Kasumi-1 (cell line): ENCODE results near the gene CCR6.
"Not testable (repeated sequence)": the region's sequence is repeated elsewhere in the genome, so short reads cannot be mapped to it uniquely, and the experiment has no call there.

Experiments
- DNase-seq, 2 experiments: peaks; one replicate each; lab custom pipeline; 2025; lab: John Stamatoyannopoulos, UW

The CCR6 gene

DNA sequence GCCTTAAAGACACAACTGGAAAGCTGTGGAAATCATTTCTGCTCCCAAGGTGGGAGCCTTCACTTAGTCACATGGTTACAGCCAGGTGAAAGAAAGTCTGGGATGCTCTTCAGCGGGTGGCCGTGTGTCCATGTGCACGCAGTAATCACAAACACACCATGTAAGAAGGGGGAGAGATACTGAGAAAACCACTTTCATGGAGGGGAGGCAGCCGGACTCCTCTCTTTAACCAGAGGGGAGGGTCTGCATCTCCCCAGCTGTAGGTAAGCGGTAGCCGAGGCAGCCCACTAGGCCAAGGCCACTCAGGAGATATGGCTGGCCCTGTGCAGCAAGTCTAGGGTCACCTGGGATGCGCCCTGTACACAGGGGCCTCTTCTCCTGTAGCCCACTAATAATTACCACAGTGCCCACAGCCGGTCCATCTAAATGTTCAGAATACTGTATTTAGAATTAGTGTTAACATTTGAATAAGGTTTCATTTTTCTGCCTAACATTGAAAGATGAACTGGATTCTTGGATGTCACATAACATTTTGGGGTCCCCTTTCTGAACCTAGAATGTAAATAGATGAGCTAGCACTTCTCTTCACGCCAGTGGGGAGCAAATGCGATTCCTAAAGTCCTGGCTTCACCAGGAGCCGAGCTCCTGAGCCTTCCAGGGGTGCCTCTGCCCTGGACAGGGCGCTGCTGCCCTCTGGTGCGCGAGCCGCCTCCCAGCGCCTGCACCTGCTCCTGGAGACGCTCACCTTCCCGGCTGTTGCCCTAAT is 19.0 kb downstream of the CCR6 start:
- peak in 1 of 2 experiments; percentile 28 for DNase-seq

DNA sequence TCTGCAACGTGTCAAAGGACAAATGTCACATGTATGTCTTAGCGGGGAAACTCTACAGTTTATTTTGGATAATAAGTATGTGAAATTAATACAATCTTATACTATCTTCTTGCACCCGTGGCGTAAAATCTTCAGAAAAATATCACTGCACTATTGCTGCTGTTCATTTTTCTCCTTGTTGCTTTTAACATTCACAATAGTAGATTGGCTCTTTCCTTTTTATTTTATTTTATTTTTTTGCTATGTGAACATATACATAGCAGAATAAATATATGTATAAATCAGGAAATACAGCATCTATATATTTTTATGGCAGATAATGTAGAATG is 19.5 kb downstream of the CCR6 start:
- DNase-seq, result peak in 1 of 2 experiments; percentile 32

DNA sequence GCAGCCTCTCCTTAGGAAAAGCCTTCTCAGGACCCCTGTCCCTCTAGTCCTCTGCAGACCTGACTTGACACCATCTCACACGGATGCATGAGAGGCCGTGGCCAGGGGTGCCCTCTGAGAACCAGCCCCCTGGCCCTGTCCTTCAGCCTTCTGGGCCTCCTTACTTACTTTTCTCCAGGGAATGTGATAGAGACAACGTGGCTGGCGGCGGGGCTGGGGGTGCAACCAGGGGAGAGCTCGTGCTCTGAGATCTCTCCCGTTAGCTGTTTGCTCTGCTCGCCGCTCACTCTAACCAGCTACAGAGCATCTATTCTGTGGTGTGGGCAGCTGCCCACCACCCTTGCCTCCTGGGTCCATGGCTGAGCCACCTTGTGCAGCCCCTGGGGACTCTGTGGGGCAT is 20.1 kb downstream of the CCR6 start:
- DNase-seq, result no peak

DNA sequence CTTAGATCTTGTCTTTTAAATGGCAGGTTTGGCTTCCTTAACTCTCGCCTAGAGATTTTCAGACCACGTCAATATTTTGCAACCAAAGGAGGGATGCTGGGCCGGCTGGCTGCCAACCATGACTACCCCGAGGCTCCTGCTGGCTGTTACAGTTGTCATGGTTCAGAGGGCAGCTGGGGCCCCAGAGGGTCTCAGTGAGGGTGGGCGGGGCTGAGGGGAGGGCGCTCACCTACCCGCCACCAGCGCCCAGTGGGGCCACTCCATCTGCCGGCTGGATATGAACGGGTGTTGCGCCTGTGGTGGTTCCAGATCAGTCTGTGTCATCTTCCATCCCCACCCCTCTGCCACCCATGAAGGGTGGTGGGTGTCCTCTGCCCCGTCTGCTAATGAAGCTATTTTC is 22.6 kb downstream of the CCR6 start:
- DNase-seq, result no peak

DNA sequence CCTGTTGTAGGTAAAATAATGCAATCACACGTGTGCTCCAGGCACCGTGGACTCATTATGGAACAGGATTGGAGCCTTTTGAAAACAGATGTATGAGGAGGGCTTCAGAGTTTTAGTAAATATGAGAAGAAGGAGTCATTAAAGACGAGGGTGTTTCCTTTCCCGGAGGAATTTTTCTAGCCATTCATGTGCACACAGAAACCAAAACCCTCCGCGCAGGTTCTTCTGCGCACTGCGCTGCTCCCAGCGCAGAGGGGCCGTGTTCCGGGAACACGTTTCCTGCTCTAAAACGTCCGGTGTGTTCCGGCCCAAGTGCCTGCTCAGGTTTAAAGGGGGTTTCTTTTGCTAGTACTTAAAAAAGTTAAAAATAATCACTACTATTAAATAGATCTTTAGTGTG is 23.2 kb downstream of the CCR6 start:
- no peak for DNase-seq

DNA sequence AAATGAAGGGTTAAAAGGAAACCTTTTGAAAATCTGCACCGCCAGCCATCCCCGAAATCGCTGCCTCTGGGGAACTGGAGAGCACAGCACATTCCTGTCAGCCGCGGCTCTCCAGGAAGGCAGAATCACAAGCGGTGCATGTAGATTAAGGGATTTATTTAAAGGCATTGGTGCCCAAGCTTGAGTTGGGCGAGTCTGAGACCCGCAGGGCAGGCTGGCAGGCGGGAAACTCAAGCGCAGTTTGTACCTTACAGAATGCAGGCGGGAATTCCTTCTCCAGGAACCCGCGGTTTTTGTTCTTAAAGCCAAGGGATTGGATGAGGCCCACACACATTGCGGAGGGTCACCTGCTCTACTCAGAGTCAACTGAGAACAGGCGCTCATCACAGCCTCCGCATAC is 24.1 kb downstream of the CCR6 start:
- no peak for DNase-seq

DNA sequence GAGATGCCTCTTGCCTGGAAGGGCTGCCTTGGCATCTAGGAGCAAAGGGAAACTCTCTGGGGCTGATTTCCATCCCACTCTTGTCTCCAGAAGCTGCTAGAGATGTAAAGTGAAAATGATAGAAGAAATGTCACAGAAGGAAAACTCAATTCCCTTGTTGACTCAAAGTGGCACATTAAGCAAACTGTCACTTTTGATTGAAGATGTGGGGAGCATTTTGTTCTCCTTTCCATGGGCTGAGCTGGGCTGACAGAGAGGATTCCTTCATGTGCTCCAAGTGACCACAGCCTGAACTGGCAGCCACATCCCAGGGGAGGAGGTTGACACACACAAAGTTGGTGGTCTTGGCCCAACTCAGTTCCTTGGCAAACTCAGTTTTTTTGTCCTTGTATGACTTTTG is 25.1 kb downstream of the CCR6 start:
- DNase-seq, result no peak

DNA sequence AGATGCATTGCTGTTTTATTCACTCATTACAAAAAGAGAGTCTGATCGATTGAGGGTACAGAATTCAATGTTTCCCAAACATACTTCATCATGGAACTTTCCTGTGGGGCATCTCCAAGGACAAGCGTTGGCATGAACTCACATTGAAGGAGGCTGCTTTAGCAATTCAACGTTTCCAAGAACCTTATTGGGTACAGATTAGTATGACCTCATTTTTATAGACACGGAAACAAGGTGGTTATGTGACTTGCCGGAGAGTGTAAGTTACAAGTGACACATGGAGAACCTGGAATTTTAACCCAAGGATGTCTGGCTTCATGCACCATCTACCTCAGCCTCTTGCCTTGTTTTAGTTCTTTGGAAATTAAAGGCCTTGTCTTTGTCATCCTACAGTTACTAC is 26.1 kb downstream of the CCR6 start:
- DNase-seq, result no peak

DNA sequence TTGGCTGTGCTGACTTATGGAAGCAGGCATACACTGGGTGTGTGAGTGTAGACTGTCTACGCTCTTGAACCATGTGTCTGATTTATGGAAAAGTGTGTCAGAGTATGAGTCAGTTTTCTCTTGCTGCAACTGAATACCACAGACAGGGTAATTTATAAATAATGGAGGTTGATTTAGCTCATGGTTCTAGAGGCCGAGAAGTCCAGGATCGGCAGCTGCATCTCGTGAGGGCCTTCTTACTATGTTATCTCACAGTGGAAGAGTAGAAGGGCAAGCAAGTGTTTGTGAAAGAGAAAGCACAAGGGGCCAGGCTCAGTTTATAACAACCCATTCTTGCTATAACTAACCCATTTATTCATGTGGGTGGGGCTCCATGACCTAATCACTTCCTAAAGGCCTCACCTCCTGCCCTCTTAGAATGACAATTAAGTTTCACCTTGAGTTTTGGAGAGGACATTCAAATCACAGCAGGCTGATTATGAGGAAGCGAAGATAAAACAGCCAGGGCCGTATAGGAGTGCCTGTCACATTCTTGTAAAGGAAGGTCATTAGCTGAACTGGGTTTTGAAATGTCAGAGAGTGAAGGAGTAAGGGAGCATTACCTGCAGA is 28.1 kb downstream of the CCR6 start:
- no peak for DNase-seq

DNA sequence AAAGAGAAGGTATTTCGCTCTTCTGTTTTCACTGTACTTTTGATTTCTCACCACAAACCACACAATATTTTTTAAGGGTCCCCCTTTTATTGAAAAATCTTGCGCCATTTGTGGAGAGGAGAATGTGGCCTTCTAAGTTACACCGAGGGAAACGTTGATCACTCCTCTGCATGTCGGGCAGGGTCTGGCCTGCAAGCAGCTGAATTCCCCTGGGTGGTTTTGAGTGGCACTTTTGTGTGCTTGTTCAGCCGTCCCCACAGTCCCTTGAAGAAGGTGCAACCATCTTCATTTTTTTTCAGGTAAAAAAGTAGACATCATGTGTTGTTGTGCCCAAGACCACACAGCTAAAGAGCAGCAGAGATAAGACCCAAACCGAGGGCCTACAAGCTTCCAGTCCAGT is 28.8 kb downstream of the CCR6 start:
- no peak for DNase-seq

DNA sequence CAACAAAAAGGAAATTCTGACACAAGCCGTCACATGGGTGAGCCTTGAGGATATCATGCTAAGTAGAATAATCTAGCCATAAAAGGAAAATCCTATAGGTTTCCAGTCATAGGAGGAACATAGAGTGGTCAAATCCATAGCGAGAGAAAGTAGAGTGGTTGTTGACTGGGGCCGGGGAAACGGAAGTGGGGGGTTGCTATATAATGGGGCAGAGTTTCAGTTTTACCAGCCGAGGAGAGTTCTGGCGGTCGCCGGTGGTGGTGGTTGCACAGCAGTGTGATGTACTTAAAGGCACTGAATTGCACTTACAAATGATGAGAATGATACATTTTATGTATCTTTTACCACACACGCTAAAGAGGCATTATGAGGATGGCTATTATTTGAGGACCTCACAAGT is 30.0 kb downstream of the CCR6 start:
- no peak for DNase-seq

DNA sequence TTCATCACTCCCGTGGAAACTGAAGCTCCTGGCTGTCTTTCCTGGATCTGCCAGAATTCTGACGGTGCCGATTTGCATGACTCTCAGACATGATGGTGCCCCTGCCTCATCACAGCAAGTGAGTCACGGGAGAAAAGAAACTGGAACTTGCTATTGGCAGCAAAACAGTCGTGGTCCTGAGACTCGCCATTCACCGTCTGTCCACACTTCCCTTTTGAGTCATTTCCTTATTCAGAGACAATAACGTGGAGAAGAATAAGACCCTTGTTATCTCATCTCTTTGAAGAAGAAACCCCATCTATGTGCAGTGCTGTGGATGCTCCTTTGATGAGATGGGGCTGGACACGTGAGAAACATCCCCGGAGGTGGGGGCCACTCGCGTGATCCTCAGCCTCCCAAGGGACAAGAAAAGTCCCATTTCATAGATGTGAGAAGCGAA is 30.6 kb downstream of the CCR6 start:
- peak; percentile 16 to 18 for DNase-seq

DNA sequence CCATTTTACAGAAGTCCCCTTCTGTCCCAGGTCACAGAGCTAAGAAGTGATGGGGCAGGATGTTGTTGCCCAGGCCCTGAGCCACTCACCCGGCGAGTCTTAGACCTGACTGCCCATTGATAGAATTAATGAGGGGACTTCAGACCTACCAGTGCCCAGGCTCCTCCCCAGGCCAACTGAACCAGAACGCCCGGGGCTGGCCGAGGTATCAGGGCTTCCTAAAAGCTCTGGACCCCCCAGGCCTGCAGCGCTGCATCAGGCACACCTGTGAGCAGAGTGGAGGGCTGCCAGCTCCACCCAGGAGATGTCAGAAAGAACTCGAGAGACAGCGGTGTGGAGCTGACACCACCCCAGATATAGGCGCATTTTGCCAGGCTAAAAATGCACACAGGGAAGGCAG is 31.4 kb downstream of the CCR6 start:
- DNase-seq, result no peak

DNA sequence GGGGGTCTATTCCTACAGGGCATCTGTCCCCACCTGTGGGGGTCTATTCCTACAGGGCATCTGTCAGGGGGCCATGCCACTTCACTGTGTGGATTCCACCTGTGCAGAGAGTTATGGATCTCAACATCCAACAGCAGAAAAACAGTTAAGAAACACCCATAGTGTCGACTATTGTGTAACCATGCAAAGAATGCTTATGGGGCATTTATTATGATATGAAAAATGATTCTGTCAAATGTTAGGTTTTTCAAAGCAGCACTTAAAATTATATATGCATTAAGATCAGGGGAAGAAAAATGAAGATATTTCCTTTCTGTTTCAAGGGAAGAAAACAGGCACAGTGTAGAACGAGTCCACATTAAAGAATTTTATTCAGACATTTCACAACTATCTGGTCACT is 32.0 kb downstream of the CCR6 start:
- no peak for DNase-seq

DNA sequence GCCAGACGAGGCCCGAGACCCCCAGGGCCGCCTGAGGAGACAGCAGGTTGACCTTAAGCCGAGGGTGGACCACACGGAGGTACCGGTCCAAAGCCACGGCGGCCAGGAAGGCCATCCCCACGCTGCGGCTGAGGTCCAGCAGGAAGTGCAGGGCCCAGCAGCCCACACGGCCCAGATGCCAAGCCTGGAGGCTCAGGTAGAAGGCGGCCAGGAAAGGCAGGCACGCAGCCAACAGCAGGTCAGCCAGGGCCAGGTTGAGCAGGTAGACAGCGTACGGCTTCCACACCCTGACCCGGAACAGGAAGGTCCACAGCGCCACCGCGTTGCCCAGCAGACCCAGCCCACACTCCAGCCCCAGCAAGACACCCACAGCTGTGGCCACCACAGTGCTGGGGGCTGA is 34.5 kb downstream of the CCR6 start:
- DNase-seq, result no peak

DNA sequence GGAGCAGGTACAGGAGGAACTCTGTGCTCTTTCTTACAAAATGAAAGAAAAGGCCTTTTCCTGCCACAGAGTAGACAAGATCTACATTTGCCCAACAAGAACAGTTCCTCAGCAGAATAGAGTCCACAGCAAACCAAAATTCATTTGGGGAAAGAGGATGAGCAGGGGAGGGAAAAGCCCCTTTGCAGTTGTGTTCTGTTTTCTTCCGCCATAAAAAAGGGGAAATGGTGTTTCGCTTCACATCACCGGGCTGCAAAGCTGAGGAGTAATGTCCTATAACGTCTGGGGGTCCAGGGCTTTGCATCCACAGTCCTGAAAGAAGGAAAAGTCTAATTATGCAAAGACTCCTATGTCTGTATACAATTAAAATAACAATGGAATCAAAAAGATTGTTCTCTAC is 35.0 kb downstream of the CCR6 start, which contains the start of gene GPR31:
Gene GPR31, minus strand, starts transcription at position 118 of the 400 bp plus-strand sequence. CDS start 149 bp downstream, outside the sequence.
- no peak for DNase-seq

DNA sequence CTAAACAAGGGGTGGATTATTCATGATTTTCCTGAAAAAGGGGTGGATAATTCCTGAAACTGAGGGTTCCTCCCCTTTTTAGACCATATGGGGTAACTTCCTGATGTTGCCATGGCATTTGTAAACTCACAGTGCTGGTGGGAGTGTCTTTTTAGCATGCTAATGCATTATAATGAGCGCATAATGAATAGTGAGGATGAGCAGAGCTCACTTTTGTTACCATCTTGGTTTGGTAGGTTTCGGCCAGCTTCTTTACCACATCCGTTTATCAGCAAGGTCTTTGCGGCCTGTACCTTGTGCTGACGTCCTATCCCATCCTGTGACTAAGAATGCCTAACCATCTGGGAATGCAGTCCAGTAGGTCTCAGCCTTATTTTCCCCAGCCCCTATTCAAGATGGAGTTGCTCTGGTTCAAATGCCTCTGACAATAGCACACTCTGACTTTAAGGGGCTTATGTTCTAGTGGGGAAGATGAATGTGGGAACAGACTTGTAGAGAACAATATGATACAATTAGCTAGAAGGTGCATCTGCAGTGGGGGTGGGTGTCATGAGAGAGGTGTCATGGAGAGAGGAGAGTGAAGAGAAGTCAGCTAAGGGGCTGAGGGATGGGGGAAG is 39.1 kb downstream of the CCR6 start:
- DNase-seq, result no peak

DNA sequence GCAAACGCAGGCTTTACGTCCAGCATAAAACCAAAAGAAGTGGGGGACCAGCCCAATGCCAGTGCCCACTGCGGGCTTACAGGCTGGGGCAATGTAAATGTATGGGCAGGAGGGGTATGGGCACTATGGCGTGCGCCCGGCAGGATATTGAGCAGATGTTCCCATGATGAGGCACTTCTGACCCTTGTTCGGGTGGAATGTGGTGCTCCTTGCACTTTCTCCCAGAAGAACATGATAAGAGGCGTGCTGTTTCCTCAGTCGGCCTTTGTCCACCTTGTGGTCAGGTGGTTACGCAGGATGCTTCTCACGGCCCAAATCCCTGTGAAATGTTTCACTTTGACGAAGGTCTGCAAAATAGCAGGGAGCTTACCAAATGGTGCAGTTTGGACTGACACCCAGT is 39.7 kb downstream of the CCR6 start:
- no peak for DNase-seq

DNA sequence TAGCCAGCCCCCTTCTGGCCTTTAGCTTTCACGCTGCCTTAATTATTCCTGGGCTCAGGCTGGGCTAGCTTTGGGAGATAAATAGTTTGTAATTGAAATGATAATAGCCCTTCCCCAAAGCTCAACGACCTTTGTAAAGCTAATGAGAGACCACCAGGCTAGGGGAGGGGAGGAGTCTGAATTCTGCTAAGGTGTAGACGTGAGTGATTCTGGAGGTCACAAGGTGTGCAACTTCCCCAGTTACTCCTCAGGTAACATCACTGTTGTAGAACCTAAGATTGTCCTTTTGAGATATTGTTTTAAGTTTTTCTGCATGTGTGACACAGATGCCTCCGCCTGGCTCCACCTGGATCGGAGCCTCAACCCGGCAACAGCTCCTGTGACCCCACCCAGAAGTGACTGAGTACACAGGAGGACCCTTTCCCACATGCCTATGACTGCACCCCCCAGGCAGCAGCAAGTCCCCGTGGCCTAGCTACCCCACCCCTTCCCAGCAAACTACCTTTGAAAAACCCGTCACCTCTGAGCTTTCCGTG is 40.6 kb downstream of the CCR6 start:
- no peak for DNase-seq

DNA sequence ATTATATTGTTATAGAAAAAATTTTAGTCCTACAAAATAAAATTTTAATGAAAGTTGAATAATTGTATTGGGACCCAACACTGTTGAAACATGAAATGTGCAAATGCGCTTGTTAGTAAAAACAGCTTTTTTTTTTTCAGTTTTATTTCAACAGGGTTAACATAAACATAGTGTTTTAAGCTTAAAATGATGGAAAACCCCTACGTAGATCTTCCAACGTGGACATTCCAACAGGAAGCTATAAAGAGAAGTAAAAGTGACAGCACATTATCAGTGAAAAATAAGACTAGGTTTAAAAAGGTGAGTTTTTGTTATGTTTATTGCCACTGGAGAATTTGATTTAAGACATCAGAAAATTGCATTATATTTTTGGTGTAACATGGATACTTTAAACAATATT is 41.4 kb downstream of the CCR6 start:
- DNase-seq, result no peak

DNA sequence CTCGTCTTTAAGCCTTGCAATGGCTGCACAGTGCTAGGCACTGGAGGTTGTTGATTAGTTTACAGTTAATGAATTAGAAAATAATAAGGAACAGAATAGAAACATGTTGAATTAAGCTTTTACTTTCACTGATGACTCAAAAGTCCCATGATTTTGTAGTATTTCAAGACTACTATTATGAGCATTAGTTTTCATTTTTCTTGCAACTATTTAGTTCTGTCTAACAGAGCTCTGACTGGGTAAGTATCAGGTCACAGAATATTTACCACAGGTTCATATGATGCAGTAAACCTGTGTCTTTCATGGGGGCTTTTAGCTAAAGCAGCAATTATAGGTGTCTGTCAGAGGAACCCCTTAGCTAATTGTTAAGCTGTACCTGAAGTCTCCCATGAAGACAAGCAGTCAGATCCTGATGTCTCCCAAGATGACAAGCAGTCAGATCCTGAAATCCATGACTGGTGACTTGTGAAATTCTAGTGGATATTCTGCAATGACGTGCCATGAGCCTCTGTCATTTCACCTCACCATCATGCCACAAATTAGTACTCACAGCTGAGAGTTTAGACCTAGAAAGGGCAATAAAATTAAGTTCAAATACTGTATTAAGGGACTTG is 43.1 kb downstream of the CCR6 start:
- DNase-seq, result no peak

DNA sequence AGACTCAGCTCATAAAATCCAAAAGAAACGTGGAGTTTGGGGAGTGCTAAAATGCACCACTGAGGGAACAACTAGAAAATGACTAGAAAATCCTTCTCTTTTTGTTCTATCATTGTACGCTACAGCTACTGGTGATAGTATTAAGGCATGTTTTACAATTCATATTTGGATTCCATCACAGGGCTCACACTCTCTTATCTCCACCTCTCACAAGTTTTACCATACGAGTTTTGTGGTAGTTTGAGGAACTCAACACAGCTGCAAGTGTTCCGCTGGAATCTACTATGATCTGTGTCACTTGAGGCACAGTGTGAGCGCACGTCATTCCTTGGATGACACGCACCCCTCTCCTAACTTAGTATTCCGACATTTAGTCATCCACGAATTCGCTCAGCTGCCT is 44.8 kb downstream of the CCR6 start:
- DNase-seq, result not testable (repeated sequence)

DNA sequence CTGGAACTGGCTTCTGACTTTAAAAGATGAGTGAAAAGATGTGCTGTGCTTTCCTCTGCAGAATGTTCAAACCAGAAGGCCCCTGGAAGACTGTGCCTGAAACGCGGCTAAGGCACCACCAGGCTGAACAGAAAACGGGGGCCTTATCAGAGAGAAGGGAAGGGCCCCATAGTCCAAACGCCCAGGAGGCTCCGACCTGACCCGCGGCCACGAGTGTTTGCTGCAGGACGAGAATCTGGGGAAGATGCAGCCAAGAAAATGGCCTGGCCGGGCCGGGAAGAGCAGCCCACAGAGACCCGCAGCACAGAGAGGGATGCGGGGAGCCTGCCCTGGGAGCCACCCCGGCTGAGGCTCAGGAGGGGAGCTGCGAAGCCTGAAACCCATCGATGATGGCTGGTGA is 45.4 kb downstream of the CCR6 start:
- DNase-seq, result not testable (repeated sequence)
